ENCODE data around the gene DUSP16.
A peak's percentile ranks its signal among the peaks of the same experiment; 100 is the strongest.

Gene DUSP16

DNA sequence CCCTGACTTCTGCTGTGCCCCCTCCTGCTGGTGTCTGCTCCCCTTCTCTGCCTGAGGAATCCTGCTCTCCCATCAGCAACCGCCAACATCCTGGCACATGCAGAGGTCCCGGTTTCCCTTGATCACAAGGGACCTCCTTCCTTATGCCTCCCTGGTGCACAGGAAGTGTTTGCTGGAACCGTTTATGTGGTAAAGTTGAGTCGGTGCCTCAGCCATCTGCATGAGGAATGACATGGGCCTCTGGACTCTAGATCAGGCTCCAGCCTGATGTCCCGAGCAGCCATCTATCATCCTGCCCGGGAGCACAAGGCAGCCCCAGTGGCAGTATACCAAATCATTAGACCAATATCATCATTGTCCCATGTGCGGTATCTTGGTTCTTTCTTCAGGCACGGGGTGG is 115.4 kb downstream of the DUSP16 start:
- Histone ChIP-seq H3K27ac (replicated peaks) (peak overlapping the region; percentile 35), H3K4me3 (replicated peaks; ENCODE audit: insufficient read depth, low read length) (no peak overlapping the region), H3K27me3 (ENCODE audit: insufficient read depth, poor library complexity, severe bottlenecking) (no peaks in the 10 kb centered on the region)
- TF ChIP-seq POLR2AphosphoS5 (IDR thresholded peaks at IDR 0.05; ENCODE audit: low read depth) (no peak), SPI1 (IDR thresholded peaks at IDR 0.05; ENCODE audit: borderline replicate concordance, low read depth) (no peak), GABPA (IDR thresholded peaks at IDR 0.05; ENCODE audit: low read depth) (no peak)
- TF ChIP-seq, protein P1, sequence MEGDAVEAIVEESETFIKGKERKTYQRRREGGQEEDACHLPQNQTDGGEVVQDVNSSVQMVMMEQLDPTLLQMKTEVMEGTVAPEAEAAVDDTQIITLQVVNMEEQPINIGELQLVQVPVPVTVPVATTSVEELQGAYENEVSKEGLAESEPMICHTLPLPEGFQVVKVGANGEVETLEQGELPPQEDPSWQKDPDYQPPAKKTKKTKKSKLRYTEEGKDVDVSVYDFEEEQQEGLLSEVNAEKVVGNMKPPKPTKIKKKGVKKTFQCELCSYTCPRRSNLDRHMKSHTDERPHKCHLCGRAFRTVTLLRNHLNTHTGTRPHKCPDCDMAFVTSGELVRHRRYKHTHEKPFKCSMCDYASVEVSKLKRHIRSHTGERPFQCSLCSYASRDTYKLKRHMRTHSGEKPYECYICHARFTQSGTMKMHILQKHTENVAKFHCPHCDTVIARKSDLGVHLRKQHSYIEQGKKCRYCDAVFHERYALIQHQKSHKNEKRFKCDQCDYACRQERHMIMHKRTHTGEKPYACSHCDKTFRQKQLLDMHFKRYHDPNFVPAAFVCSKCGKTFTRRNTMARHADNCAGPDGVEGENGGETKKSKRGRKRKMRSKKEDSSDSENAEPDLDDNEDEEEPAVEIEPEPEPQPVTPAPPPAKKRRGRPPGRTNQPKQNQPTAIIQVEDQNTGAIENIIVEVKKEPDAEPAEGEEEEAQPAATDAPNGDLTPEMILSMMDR (IDR thresholded peaks at IDR 0.05; ENCODE audit: insufficient read depth, low read length): no peak
- TF ChIP-seq, protein P2, sequence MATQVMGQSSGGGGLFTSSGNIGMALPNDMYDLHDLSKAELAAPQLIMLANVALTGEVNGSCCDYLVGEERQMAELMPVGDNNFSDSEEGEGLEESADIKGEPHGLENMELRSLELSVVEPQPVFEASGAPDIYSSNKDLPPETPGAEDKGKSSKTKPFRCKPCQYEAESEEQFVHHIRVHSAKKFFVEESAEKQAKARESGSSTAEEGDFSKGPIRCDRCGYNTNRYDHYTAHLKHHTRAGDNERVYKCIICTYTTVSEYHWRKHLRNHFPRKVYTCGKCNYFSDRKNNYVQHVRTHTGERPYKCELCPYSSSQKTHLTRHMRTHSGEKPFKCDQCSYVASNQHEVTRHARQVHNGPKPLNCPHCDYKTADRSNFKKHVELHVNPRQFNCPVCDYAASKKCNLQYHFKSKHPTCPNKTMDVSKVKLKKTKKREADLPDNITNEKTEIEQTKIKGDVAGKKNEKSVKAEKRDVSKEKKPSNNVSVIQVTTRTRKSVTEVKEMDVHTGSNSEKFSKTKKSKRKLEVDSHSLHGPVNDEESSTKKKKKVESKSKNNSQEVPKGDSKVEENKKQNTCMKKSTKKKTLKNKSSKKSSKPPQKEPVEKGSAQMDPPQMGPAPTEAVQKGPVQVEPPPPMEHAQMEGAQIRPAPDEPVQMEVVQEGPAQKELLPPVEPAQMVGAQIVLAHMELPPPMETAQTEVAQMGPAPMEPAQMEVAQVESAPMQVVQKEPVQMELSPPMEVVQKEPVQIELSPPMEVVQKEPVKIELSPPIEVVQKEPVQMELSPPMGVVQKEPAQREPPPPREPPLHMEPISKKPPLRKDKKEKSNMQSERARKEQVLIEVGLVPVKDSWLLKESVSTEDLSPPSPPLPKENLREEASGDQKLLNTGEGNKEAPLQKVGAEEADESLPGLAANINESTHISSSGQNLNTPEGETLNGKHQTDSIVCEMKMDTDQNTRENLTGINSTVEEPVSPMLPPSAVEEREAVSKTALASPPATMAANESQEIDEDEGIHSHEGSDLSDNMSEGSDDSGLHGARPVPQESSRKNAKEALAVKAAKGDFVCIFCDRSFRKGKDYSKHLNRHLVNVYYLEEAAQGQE (IDR thresholded peaks at IDR 0.05; ENCODE audit: insufficient replicate concordance, low read depth): no peak
- peak in 1 of 2 experiments; percentile 31 for DNase-seq (ENCODE audit: low read depth in 1 of 2, low spot score in 1 of 2)

DNA sequence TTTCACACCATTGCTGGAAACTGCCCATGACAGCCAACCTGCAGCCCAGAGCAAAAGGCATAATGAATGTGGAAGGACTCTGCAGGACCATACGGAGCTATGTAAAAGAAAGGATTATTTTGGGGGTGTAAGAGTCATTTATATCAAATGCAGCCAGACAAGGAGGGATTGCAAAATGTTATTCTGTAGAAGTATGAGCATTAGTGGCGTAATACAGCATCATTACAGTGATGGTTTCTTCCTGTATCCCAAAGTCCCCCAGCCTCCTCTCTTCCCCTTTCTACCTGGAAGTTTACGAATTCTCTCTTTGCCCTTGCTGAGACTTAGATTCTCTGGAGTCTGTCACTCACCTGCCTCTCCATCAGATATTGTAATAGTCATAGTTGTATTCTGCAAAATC is 115.9 kb downstream of the DUSP16 start:
- 0 out of 2 replicates have a peak, but pooled peaks have one; percentile 19 for TF ChIP-seq SPI1 (IDR thresholded peaks at IDR 0.05; ENCODE audit: borderline replicate concordance, low read depth)
- TF ChIP-seq, protein P2 (IDR thresholded peaks at IDR 0.05; ENCODE audit: insufficient replicate concordance, low read depth): no peak
- H3K27ac ChIP-seq (replicated peaks): peak overlapping the region; percentile 38
- DNase-seq (ENCODE audit: low read depth in 1 of 2, low spot score in 1 of 2): no peak
- no peaks in the 10 kb centered on the region for H3K27me3 ChIP-seq (ENCODE audit: insufficient read depth, poor library complexity, severe bottlenecking)
- H3K4me3 ChIP-seq (replicated peaks; ENCODE audit: insufficient read depth, low read length): no peak overlapping the region

DNA sequence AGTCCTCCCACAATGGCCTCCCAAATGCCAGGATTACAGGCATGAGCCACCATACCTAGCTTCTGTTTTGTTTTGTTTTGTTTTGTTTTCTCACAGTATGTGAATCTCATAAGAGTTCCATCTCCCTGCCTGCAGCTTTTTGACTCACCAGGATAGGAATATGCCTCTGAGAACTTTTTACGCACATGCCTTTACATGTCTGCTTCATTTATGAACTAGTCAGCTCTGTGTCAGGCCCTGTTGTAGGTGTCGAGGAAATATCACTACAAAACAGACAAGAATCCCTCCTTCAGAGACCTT is 116.8 kb downstream of the DUSP16 start:
- H3K4me3 ChIP-seq (replicated peaks; ENCODE audit: insufficient read depth, low read length): no peak overlapping the region
- no peak for DNase-seq (ENCODE audit: low read depth in 1 of 2, low spot score in 1 of 2)
- H3K27me3 ChIP-seq (ENCODE audit: insufficient read depth, poor library complexity, severe bottlenecking): no peaks in the 10 kb centered on the region
- no peak for TF ChIP-seq GABPA (IDR thresholded peaks at IDR 0.05; ENCODE audit: low read depth)
- TF ChIP-seq, protein P1 (IDR thresholded peaks at IDR 0.05; ENCODE audit: insufficient read depth, low read length): no peak
- TF ChIP-seq, protein P2 (IDR thresholded peaks at IDR 0.05; ENCODE audit: insufficient replicate concordance, low read depth): no peak
- no peak for TF ChIP-seq POLR2AphosphoS5 (IDR thresholded peaks at IDR 0.05; ENCODE audit: low read depth)
- TF ChIP-seq SPI1 (IDR thresholded peaks at IDR 0.05; ENCODE audit: borderline replicate concordance, low read depth): no peak
- peak overlapping the region; percentile 38; the same call in 1 of the 2 replicates for H3K27ac ChIP-seq (replicated peaks)
